ENCODE data around the gene CLASP1. TPM values are rescaled to one million over a fixed set of nuclear protein-coding genes. Genes with fewer than 3 reads are reported as not detected.
A peak's percentile ranks its signal among the peaks of the same experiment; 100 is the strongest.

The CLASP1 gene
- total RNA-seq, 4 donors from 2014 or later: 14.1 to 110 (median 55.9) TPM

- H3K27me3 ChIP-seq: no peaks in the 10 kb centered on the region
- no peaks in the 10 kb centered on the region for H3K4me1 ChIP-seq
- H3K36me3 ChIP-seq: no peaks in the 10 kb centered on the region
- intact Hi-C loops (cut with DNase I; ENCODE audit: low total_unique reads): no loop called here
- no peaks in the 10 kb centered on the region for H3K9me3 ChIP-seq
- no peak overlapping the region for H3K27ac ChIP-seq
- TF ChIP-seq CTCF (IDR thresholded peaks at IDR 0.05) (no peak), POLR2A (IDR thresholded peaks at IDR 0.05) (no peak)
- no peak overlapping the region for H3K4me3 ChIP-seq
- DNase-seq: no peak
Measured at GRCh38 chr2:121634354-121635307, 14.6 kb downstream of the CLASP1 start.

- H3K4me3 ChIP-seq: no peak overlapping the region
- H3K4me1 ChIP-seq: no peaks in the 10 kb centered on the region
- H3K36me3 ChIP-seq: no peaks in the 10 kb centered on the region
- H3K27ac ChIP-seq: no peak overlapping the region
- intact Hi-C loops (cut with DNase I; ENCODE audit: low total_unique reads): no loop called here
- H3K9me3 ChIP-seq: no peaks in the 10 kb centered on the region
- H3K27me3 ChIP-seq: no peaks in the 10 kb centered on the region
- no peak for DNase-seq
- TF ChIP-seq POLR2A (IDR thresholded peaks at IDR 0.05) (no peak), CTCF (IDR thresholded peaks at IDR 0.05) (no peak)
Measured at GRCh38 chr2:121633463-121633862, 15.8 kb downstream of the CLASP1 start.

GRCh38 chr2:121627525-121628050, 21.7 kb downstream of the CLASP1 start:
- no peak for TF ChIP-seq CTCF (IDR thresholded peaks at IDR 0.05)
- no peak for TF ChIP-seq POLR2A (IDR thresholded peaks at IDR 0.05)
- DNase-seq: no peak
- H3K9me3 ChIP-seq: no peaks in the 10 kb centered on the region
- no peak overlapping the region for H3K4me3 ChIP-seq
- no peaks in the 10 kb centered on the region for H3K27me3 ChIP-seq
- H3K36me3 ChIP-seq: no peaks in the 10 kb centered on the region
- intact Hi-C loops (cut with DNase I; ENCODE audit: low total_unique reads): no loop called here
- H3K4me1 ChIP-seq: peaks cover 0 to 7% of the 10 kb centered on the region in 2 donors
- no peak overlapping the region for H3K27ac ChIP-seq

- peak in 1 of 2 donors; percentile 33 for DNase-seq
- Histone ChIP-seq H3K27me3 (no peaks in the 10 kb centered on the region), H3K27ac (no peak overlapping the region), H3K36me3 (no peaks in the 10 kb centered on the region), H3K4me1 (peaks cover 0 to 7% of the 10 kb centered on the region in 2 donors), H3K9me3 (no peaks in the 10 kb centered on the region), H3K4me3 (no peak overlapping the region)
- intact Hi-C loops (cut with DNase I; ENCODE audit: low total_unique reads): no loop called here
- TF ChIP-seq POLR2A (IDR thresholded peaks at IDR 0.05) (no peak), CTCF (IDR thresholded peaks at IDR 0.05) (no peak)
Measured at GRCh38 chr2:121626777-121627524, 22.3 kb downstream of the CLASP1 start.
